GM21619 (cell line): ENCODE measurements around the gene OGFRL1.
A peak's percentile ranks its signal among the peaks of the same experiment; 100 is the strongest.

Source experiments
- ATAC-seq: cut with Tn5 transposase; IDR thresholded peaks from one replicate; pipeline ENCODE4 v1.9.1; 2021; ENCODE audit not compliant: unreplicated experiment

OGFRL1 gene

GRCh38 chr6:71284785-71285184, 3.8 kb upstream of the OGFRL1 start:
- no peak for ATAC-seq

GRCh38 chr6:71287038-71287437, 1.6 kb upstream of the OGFRL1 start:
- ATAC-seq = no peak

GRCh38 chr6:71287926-71288227, 734 bp upstream of the OGFRL1 start:
- ATAC-seq = no peak

GRCh38 chr6:71289039-71289801, 609 bp downstream of the OGFRL1 start:
- peak; percentile 20 for ATAC-seq

- ATAC-seq = no peak
Observed at GRCh38 chr6:71289802-71290175, 1.2 kb downstream of the OGFRL1 start.

- ATAC-seq = no peak
Observed at GRCh38 chr6:71290611-71291010, 2.0 kb downstream of the OGFRL1 start.

GRCh38 chr6:71292001-71292400, 3.4 kb downstream of the OGFRL1 start:
- no peak for ATAC-seq

- no peak for ATAC-seq
Observed at GRCh38 chr6:71294121-71294523, 5.5 kb downstream of the OGFRL1 start.

- no peak for ATAC-seq
Observed at GRCh38 chr6:71298459-71298858, 9.8 kb downstream of the OGFRL1 start.

- ATAC-seq = no peak
Observed at GRCh38 chr6:71299541-71300470, 11.2 kb downstream of the OGFRL1 start.

- ATAC-seq = no peak
Observed at GRCh38 chr6:71300561-71301168, 12.1 kb downstream of the OGFRL1 start.

- no peak for ATAC-seq
Observed at GRCh38 chr6:71301546-71301945, 12.9 kb downstream of the OGFRL1 start.

GRCh38 chr6:71309656-71310055, 21.0 kb downstream of the OGFRL1 start:
- no peak for ATAC-seq

- ATAC-seq = no peak
Observed at GRCh38 chr6:71310261-71310660, 21.6 kb downstream of the OGFRL1 start.

GRCh38 chr6:71312089-71312488, 23.5 kb downstream of the OGFRL1 start:
- no peak for ATAC-seq

- ATAC-seq = no peak
Observed at GRCh38 chr6:71317441-71317840, 28.8 kb downstream of the OGFRL1 start.

- no peak for ATAC-seq
Observed at GRCh38 chr6:71320041-71320440, 31.4 kb downstream of the OGFRL1 start.

GRCh38 chr6:71321314-71321713, 32.7 kb downstream of the OGFRL1 start:
- ATAC-seq = no peak

GRCh38 chr6:71324194-71324785, 35.7 kb downstream of the OGFRL1 start:
- no peak for ATAC-seq

- no peak for ATAC-seq
Observed at GRCh38 chr6:71326611-71327010, 38.0 kb downstream of the OGFRL1 start.

- ATAC-seq = no peak
Observed at GRCh38 chr6:71330501-71330900, 41.9 kb downstream of the OGFRL1 start.

GRCh38 chr6:71332012-71332411, 43.4 kb downstream of the OGFRL1 start:
- no peak for ATAC-seq
